ENCODE results near the gene NPR1.
"Not testable (repeated sequence)": the region's sequence is repeated elsewhere in the genome, so short reads cannot be mapped to it uniquely, and the experiment has no call there.

The NPR1 gene

GRCh38 chr1:153651771-153652170, 26.7 kb upstream of the NPR1 start:
- DNase-seq, result peak; percentile 70 to 82

GRCh38 chr1:153652805-153653500, 25.5 kb upstream of the NPR1 start:
- DNase-seq, result no peak

GRCh38 chr1:153655333-153655732, 23.2 kb upstream of the NPR1 start:
- peak; percentile 39 to 60 for DNase-seq

GRCh38 chr1:153658400-153659174, 19.9 kb upstream of the NPR1 start, which contains the start of gene SNAPIN:
Gene SNAPIN, plus strand, starts transcription at chr1:153658703. Its CDS starts 41 bp downstream, at chr1:153658744.
- peak; percentile 96 to 97 for DNase-seq

- no peak for DNase-seq
Measured at GRCh38 chr1:153659175-153659534, 19.3 kb upstream of the NPR1 start.

GRCh38 chr1:153659656-153660055, 18.8 kb upstream of the NPR1 start:
- DNase-seq, result no peak

GRCh38 chr1:153661111-153661708, 17.3 kb upstream of the NPR1 start:
- DNase-seq, result no peak

GRCh38 chr1:153662269-153662668, 16.2 kb upstream of the NPR1 start:
- DNase-seq, result no peak

- no peak for DNase-seq
Measured at GRCh38 chr1:153663211-153663610, 15.3 kb upstream of the NPR1 start.

- no peak for DNase-seq
Measured at GRCh38 chr1:153667439-153667838, 11.0 kb upstream of the NPR1 start.

- DNase-seq, result not testable (repeated sequence)
Measured at GRCh38 chr1:153668672-153669071, 9.8 kb upstream of the NPR1 start.

GRCh38 chr1:153669606-153670005, 8.9 kb upstream of the NPR1 start:
- no peak for DNase-seq

- DNase-seq, result no peak
Measured at GRCh38 chr1:153670257-153670858, 8.1 kb upstream of the NPR1 start.

- peak; percentile 100 for DNase-seq
Measured at GRCh38 chr1:153670859-153671627, 7.4 kb upstream of the NPR1 start, which contains the start of gene ILF2. Gene ILF2, minus strand, starts transcription at chr1:153670993. Its CDS starts 71 bp downstream, at chr1:153670922.

- DNase-seq, result peak; percentile 67 to 70
Measured at GRCh38 chr1:153671628-153672353, 6.7 kb upstream of the NPR1 start.

GRCh38 chr1:153673511-153673910, 5.0 kb upstream of the NPR1 start:
- no peak for DNase-seq

GRCh38 chr1:153677718-153678518, 570 bp upstream of the NPR1 start:
- DNase-seq, result peak; percentile 59 to 69

GRCh38 chr1:153679337-153680119, 1.0 kb downstream of the NPR1 start:
- no peak for DNase-seq

- DNase-seq, result no peak
Measured at GRCh38 chr1:153680120-153680403, 1.6 kb downstream of the NPR1 start.

GRCh38 chr1:153682730-153683129, 4.2 kb downstream of the NPR1 start:
- DNase-seq, result no peak

Data from SHP77 (cell line).